ENCODE data around the gene CGB7. TPM values are rescaled to one million over a fixed set of nuclear protein-coding genes. Genes with fewer than 3 reads are reported as not detected.

Gene CGB7
- total and polyA plus RNA-seq, 2 of the 13 experiments (the other 11 are each of a cell fraction or from before 2014, with no cell fraction given): 0.07 TPM; not detected in 1

DNA sequence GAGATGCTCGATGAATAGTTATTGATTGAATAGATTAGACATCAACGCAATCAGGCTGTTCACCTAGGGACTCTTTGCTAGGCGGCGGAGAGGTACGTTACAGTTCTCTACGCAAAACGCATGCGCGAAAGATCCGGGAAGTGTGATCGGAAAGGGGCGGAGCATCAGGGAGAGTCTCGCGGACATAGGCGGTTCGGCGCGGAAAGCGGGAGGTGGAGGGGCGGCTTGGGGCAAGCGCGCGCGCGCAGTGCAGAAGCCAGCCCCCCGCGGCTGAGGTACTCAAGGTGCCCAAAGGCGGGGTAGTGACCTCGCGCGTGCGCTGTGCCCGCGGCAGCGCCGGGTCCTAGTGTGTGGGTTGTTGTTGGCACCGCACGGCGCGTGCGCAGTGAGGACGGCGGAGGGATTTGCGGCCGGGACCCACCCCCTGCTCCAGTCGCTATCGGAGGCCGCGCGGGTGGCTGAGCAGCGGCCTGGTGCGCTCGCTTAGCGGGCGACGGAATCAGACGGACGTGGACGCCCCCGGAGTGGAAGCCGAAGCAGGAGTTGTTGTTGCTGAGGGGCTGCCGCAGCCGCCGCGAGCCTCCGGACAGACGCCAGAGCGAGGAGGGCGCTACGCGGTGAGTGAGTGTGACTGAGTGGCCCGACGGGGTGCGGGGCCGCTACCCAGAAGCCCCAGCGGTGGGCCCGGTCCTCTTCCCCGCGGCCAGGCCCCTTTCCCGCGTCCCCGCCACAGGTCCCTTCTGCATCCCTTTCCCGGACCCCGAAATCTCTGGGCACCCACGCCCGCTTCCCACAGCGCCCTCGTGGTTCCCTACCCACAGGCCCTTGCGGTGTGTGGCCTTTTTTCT lies 27.7 kb upstream of the CGB7 start, which contains the start of gene SNRNP70 (continued):
- TF ChIP-seq, protein P1, sequence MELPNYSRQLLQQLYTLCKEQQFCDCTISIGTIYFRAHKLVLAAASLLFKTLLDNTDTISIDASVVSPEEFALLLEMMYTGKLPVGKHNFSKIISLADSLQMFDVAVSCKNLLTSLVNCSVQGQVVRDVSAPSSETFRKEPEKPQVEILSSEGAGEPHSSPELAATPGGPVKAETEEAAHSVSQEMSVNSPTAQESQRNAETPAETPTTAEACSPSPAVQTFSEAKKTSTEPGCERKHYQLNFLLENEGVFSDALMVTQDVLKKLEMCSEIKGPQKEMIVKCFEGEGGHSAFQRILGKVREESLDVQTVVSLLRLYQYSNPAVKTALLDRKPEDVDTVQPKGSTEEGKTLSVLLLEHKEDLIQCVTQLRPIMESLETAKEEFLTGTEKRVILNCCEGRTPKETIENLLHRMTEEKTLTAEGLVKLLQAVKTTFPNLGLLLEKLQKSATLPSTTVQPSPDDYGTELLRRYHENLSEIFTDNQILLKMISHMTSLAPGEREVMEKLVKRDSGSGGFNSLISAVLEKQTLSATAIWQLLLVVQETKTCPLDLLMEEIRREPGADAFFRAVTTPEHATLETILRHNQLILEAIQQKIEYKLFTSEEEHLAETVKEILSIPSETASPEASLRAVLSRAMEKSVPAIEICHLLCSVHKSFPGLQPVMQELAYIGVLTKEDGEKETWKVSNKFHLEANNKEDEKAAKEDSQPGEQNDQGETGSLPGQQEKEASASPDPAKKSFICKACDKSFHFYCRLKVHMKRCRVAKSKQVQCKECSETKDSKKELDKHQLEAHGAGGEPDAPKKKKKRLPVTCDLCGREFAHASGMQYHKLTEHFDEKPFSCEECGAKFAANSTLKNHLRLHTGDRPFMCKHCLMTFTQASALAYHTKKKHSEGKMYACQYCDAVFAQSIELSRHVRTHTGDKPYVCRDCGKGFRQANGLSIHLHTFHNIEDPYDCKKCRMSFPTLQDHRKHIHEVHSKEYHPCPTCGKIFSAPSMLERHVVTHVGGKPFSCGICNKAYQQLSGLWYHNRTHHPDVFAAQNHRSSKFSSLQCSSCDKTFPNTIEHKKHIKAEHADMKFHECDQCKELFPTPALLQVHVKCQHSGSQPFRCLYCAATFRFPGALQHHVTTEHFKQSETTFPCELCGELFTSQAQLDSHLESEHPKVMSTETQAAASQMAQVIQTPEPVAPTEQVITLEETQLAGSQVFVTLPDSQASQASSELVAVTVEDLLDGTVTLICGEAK (IDR thresholded peaks at IDR 0.05): no peak
- TF ChIP-seq, protein P1 (CRISPR knock-in tag; IDR thresholded peaks at IDR 0.05): peak; percentile 82
- peak; percentile 90; the same call in 1 of the 2 replicates for TF ChIP-seq KAT7 (CRISPR knock-in tag; IDR thresholded peaks at IDR 0.05; ENCODE audit: borderline replicate concordance)
- peak; percentile 96 for TF ChIP-seq SP4 (CRISPR knock-in tag; IDR thresholded peaks at IDR 0.05)
- 0 out of 2 replicates have a peak, but pooled peaks have one; percentile 53 for TF ChIP-seq ZNF224 (CRISPR knock-in tag; IDR thresholded peaks at IDR 0.05)
- peak; percentile 93 to 94 for TF ChIP-seq POLR2A (IDR thresholded peaks at IDR 0.05; ENCODE audit: insufficient read depth in 1 of 2, low read depth in 2 of 2, low read length in 2 of 2)
- 0 out of 2 replicates have a peak, but pooled peaks have one; percentile 44 for TF ChIP-seq ARNTL (CRISPR knock-in tag; IDR thresholded peaks at IDR 0.05)
- TF ChIP-seq NCOA1 (CRISPR knock-in tag; IDR thresholded peaks at IDR 0.05): peak; percentile 70; the same call in 1 of the 2 replicates
- TF ChIP-seq, protein P2, sequence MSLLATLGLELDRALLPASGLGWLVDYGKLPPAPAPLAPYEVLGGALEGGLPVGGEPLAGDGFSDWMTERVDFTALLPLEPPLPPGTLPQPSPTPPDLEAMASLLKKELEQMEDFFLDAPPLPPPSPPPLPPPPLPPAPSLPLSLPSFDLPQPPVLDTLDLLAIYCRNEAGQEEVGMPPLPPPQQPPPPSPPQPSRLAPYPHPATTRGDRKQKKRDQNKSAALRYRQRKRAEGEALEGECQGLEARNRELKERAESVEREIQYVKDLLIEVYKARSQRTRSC (CRISPR knock-in tag; IDR thresholded peaks at IDR 0.05; ENCODE audit: low read depth): no peak
- peak; percentile 75 for TF ChIP-seq ZBTB38 (CRISPR knock-in tag; IDR thresholded peaks at IDR 0.05)
- TF ChIP-seq, protein P3, sequence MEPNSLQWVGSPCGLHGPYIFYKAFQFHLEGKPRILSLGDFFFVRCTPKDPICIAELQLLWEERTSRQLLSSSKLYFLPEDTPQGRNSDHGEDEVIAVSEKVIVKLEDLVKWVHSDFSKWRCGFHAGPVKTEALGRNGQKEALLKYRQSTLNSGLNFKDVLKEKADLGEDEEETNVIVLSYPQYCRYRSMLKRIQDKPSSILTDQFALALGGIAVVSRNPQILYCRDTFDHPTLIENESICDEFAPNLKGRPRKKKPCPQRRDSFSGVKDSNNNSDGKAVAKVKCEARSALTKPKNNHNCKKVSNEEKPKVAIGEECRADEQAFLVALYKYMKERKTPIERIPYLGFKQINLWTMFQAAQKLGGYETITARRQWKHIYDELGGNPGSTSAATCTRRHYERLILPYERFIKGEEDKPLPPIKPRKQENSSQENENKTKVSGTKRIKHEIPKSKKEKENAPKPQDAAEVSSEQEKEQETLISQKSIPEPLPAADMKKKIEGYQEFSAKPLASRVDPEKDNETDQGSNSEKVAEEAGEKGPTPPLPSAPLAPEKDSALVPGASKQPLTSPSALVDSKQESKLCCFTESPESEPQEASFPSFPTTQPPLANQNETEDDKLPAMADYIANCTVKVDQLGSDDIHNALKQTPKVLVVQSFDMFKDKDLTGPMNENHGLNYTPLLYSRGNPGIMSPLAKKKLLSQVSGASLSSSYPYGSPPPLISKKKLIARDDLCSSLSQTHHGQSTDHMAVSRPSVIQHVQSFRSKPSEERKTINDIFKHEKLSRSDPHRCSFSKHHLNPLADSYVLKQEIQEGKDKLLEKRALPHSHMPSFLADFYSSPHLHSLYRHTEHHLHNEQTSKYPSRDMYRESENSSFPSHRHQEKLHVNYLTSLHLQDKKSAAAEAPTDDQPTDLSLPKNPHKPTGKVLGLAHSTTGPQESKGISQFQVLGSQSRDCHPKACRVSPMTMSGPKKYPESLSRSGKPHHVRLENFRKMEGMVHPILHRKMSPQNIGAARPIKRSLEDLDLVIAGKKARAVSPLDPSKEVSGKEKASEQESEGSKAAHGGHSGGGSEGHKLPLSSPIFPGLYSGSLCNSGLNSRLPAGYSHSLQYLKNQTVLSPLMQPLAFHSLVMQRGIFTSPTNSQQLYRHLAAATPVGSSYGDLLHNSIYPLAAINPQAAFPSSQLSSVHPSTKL (CRISPR knock-in tag; IDR thresholded peaks at IDR 0.05): peak; percentile 55; the same call in 1 of the 2 replicates
- no peak for TF ChIP-seq ZNF333 (CRISPR knock-in tag; IDR thresholded peaks at IDR 0.05; ENCODE audit: borderline replicate concordance)
- TF ChIP-seq, protein P4, sequence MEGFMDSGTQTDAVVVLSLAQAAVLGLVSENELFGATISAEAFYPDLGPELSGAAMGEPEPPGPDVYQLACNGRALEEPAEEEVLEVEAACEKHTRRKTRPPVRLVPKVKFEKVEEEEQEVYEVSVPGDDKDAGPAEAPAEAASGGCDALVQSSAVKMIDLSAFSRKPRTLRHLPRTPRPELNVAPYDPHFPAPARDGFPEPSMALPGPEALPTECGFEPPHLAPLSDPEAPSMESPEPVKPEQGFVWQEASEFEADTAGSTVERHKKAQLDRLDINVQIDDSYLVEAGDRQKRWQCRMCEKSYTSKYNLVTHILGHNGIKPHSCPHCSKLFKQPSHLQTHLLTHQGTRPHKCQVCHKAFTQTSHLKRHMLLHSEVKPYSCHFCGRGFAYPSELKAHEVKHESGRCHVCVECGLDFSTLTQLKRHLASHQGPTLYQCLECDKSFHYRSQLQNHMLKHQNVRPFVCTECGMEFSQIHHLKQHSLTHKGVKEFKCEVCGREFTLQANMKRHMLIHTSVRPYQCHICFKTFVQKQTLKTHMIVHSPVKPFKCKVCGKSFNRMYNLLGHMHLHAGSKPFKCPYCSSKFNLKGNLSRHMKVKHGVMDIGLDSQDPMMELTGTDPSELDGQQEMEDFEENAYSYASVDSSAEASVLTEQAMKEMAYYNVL (CRISPR knock-in tag; IDR thresholded peaks at IDR 0.05; ENCODE audit: borderline replicate concordance): peak; percentile 45; the same call in 1 of the 2 replicates
